GM12878 (cell line): Measurements from ENCODE around the gene SFXN2. TPM values are rescaled to one million over a fixed set of nuclear protein-coding genes. Genes with fewer than 3 reads are reported as not detected.

Source experiments
- ATAC-seq: fragments of 200-7000 bp; cut with Tn5 transposase; 3 replicates; pipeline ENCODE4 v1.9.1; 2020; ENCODE audit warnings: mild to moderate bottlenecking, moderate library complexity
- BruUV-seq: library from RNA; stranded (reverse); fragments of 400-500 nt; replicated peaks from 2 replicates; lab custom pipeline; 2021; lab: Mats Ljungman, UMichigan
- CTCF ChIA-PET: fragments of 300-600 bp; sonication (Branson Sonifier 250); formaldehyde crosslinking; extraction: SDS; loops from one replicate; lab custom pipeline; 2021; ENCODE audit warnings: inconsistent platforms; lab: Yijun Ruan, JAX
- POLR2A ChIA-PET: fragments of 350-600 bp; formaldehyde crosslinking; extraction: SDS; loops from one replicate; lab custom pipeline; 2021; ENCODE audit warnings: inconsistent platforms; lab: Charles Lee
- RAD21 ChIA-PET: fragments of 300-600 bp; sonication (Branson Sonifier 250); formaldehyde crosslinking; loops from one replicate; lab custom pipeline; 2023; ENCODE audit warnings: antibody characterized with exemption; ENCODE audit not compliant: unreplicated experiment; lab: Charles Lee
- SMC1A ChIA-PET: fragments of 300-600 bp; sonication (Branson Sonifier 250); formaldehyde crosslinking; loops from one replicate; lab custom pipeline; 2023; ENCODE audit not compliant: unreplicated experiment, uncharacterized antibody; lab: Charles Lee
- DNase-seq: peaks from one replicate; pipeline ENCODE4 v3.0.0-alpha.2; 2011; ENCODE audit warnings: low read depth, low spot score
- FAIRE-seq: peaks from 3 replicates; lab custom pipeline; 2011; peaks lifted over from hg19 to GRCh38; lab: Jason Lieb, UNC
- H2AFZ ChIP-seq: 2 replicates; pipeline ENCODE4 v1.6.0; 2011; ENCODE audit warnings: low read depth, low read length, control low read depth; ENCODE audit not compliant: control insufficient read depth
- H3K27ac ChIP-seq: 2 replicates; pipeline ENCODE4 v1.5.1; 2011; ENCODE audit warnings: control low read depth; ENCODE audit not compliant: control insufficient read depth, insufficient read depth
- H3K27me3 ChIP-seq, 2 experiments: replicated peaks in 1 of 2; 2 replicates each; pipeline versions ENCODE4 v1.6.0 to v1.6.1; 2011; ENCODE audit warnings: low read length in 1 of 2; ENCODE audit not compliant: control insufficient read depth in 2 of 2, insufficient read depth in 2 of 2
- H3K36me3 ChIP-seq, 2 experiments: 2 replicates each; pipeline ENCODE4 v1.5.1; 2011; ENCODE audit warnings: low read length in 1 of 2; ENCODE audit not compliant: control insufficient read depth in 2 of 2, insufficient read depth in 2 of 2
- H3K4me1 ChIP-seq: 2 replicates; pipeline ENCODE4 v1.6.1; 2011; ENCODE audit warnings: mild to moderate bottlenecking, low read length, moderate library complexity, mixed read lengths; ENCODE audit not compliant: control insufficient read depth, insufficient read depth
- H3K4me2 ChIP-seq: 2 replicates; pipeline ENCODE4 v1.6.0; 2011; ENCODE audit warnings: control low read depth; ENCODE audit not compliant: control insufficient read depth, insufficient read depth
- H3K4me3 ChIP-seq: fragments of 200-600 bp; sonication (generic); 2 replicates; pipeline ENCODE4 v1.5.1; 2016
- H3K79me2 ChIP-seq: 2 replicates; pipeline ENCODE4 v1.6.0; 2011; ENCODE audit warnings: low read length; ENCODE audit not compliant: control insufficient read depth, insufficient read depth
- H3K9ac ChIP-seq: 2 replicates; pipeline ENCODE4 v1.8.0; 2011; ENCODE audit warnings: low read length, control low read depth, mixed read lengths; ENCODE audit not compliant: control insufficient read depth, insufficient read depth
- H3K9me3 ChIP-seq: replicated peaks from 3 replicates; pipeline ENCODE4 v1.5.1; 2011; ENCODE audit warnings: mild to moderate bottlenecking, low read length; ENCODE audit not compliant: control insufficient read depth, insufficient read depth
- H4K20me1 ChIP-seq: 2 replicates; pipeline ENCODE4 v1.6.0; 2011; ENCODE audit not compliant: control insufficient read depth, insufficient read depth
- DPF2 ChIP-seq: fragments of 450-650 bp; IDR thresholded peaks from 2 replicates; pipeline ENCODE4 v1.6.1; 2017; ENCODE audit warnings: mild to moderate bottlenecking
- EGR1 ChIP-seq, 2 experiments: IDR thresholded peaks; 1 replicate in 1 of 2; 2 replicates in 1 of 2; pipeline ENCODE4 v1.6.1; 2011 to 2012; ENCODE audit warnings: low read depth in 2 of 2, low read length in 2 of 2, borderline replicate concordance in 1 of 2, mild to moderate bottlenecking in 1 of 2, moderate library complexity in 1 of 2
- HSF1 ChIP-seq: fragments of 150-350 bp; IDR thresholded peaks from 2 replicates; pipeline ENCODE4 v1.6.1; 2014; ENCODE audit warnings: mild to moderate bottlenecking, low read depth, low read length
- IKZF2 ChIP-seq, 2 experiments: fragments of 450-650 bp; IDR thresholded peaks; 2 replicates each; pipeline ENCODE4 v1.6.1; 2017; ENCODE audit warnings: mild to moderate bottlenecking in 2 of 2, moderate library complexity in 2 of 2
- MXI1 ChIP-seq: fragments of 150-350 bp; IDR thresholded peaks from 2 replicates; pipeline ENCODE4 v1.6.1; 2011; ENCODE audit warnings: low read depth, mild to moderate bottlenecking, inconsistent platforms, low read length, improper control_type of control experiment
- POLR2A ChIP-seq: IDR thresholded peaks from 2 replicates; pipeline ENCODE4 v1.6.1; 2011; ENCODE audit warnings: low read depth, mild to moderate bottlenecking, low read length
- RCOR1 ChIP-seq: conservative IDR thresholded peaks from 2 replicates; pipeline ENCODE4 v1.6.1; 2012; ENCODE audit warnings: low read depth, low read length, improper control_type of control experiment
- SIX5 ChIP-seq: IDR thresholded peaks from 2 replicates; pipeline ENCODE4 v1.6.1; 2011; ENCODE audit warnings: mild to moderate bottlenecking, low read depth, low read length, moderate library complexity; ENCODE audit not compliant: severe bottlenecking
- SMAD1 ChIP-seq: fragments of 450-650 bp; IDR thresholded peaks from 2 replicates; pipeline ENCODE4 v1.6.1; 2018; ENCODE audit warnings: mild to moderate bottlenecking, low read depth; ENCODE audit not compliant: partially characterized antibody
- YBX1 ChIP-seq: fragments of 450-650 bp; IDR thresholded peaks from 2 replicates; pipeline ENCODE4 v1.6.1; 2016; ENCODE audit warnings: antibody characterized with exemption
- ZNF592 ChIP-seq: fragments of 450-650 bp; IDR thresholded peaks from 2 replicates; pipeline ENCODE4 v1.6.1; 2017; ENCODE audit warnings: mild to moderate bottlenecking, moderate library complexity
- WGBS: methylation state at CpG from one replicate; pipeline ENCODE4 v1.1.6; 2016; ENCODE audit warnings: low lambda C conversion rate; ENCODE audit not compliant: insufficient replicate concordance, insufficient coverage; ENCODE audit errors: missing lambda C conversion rate; 5-methylcytosine and 5-hydroxymethylcytosine counted together
- in situ Hi-C: fragments of 300-500 bp; cut with MboI; formaldehyde crosslinking; loops from 9 replicates; pipeline ENCODE4 v1.14.3; 2018; ENCODE audit warnings: mixed read lengths
- intact Hi-C: fragments of 100-400 bp; cut with micrococcal nuclease; formaldehyde crosslinking; loops from one replicate; pipeline ENCODE4 v1.14.2; 2022; ENCODE audit not compliant: unreplicated experiment
- polyA plus RNA-seq, 11 experiments: library from polyadenylated mRNA; depleted of rRNA in 4 of 11; unstranded in 6 of 11; stranded (reverse) in 5 of 11; fragments of >200 nt; fragmentation: Nextera tagmentation in 4 of 11; fragmentation: Illumina TruSeq in 1 of 11; extraction: Ambion mirVana in 4 of 11; extraction: Trizol in 1 of 11; gene quantifications; 1 replicate in 1 of 11; 2 replicates in 10 of 11; pipeline versions ENCODE4 v1.2.1 to v1.2.3, GENCODE V29; 2011 to 2016; ENCODE audit warnings: inconsistent platforms in 2 of 11, missing spikeins in 2 of 11, low read depth in 1 of 11
- total RNA-seq, 4 experiments: library from RNA; depleted of rRNA in 3 of 4; stranded (reverse); fragments of >200 nt in 3 of 4; fragmentation: Illumina TruSeq in 1 of 4; extraction: Trizol in 1 of 4; gene quantifications; 2 replicates each; pipeline versions ENCODE4 v1.2.1 to v1.2.3, GENCODE V29; 2013 to 2021
- TF ChIP-seq, protein P1 (sequence below): fragments of 450-650 bp; formaldehyde crosslinking; IDR thresholded peaks from 2 replicates; pipeline ENCODE4 v1.4.0; 2020; ENCODE audit warnings: mild to moderate bottlenecking, moderate library complexity

SFXN2 gene
- total and polyA plus RNA-seq, 10 of the 15 experiments (the other 5 are each of a cell fraction or from before 2014, with no cell fraction given) = 8.8 to 22.5 (median 18.5) TPM

- intact Hi-C loops (no loop called here), in situ Hi-C loops (no loop called here)
- no peaks in the 10 kb centered on the region for H3K9me3 ChIP-seq
- DNase-seq (no peak), ATAC-seq (peak; percentile 58), FAIRE-seq (no peak)
- H3K27ac ChIP-seq = no peak overlapping the region
- 42% methylated on average over 18 of the region's 19 CpGs for WGBS
- SMC1A ChIA-PET = interaction anchor here (1.0 to 8.2 kb wide), 15 partner anchors 10 to 228 kb away, joined by 3 to 140 read pairs (median 5); partner anchors contain the start of genes ACTR1A, ARL3, SFXN2 and TRIM8
- H3K79me2 ChIP-seq = no peaks in the 10 kb centered on the region
- no TSS peak for BruUV-seq
- H3K36me3 ChIP-seq = no peaks in the 10 kb centered on the region
- H3K9ac ChIP-seq = no peak overlapping the region
- RAD21 ChIA-PET = interaction anchor here (0.8 to 8.4 kb wide), 12 partner anchors 10 to 172 kb away, joined by 3 to 140 read pairs (median 4); partner anchors contain the start of genes ACTR1A, ARL3, CYP17A1 and SFXN2
- peak overlapping the region; percentile 52 for H3K4me2 ChIP-seq
- POLR2A ChIA-PET = interaction anchor here (0.8 to 7.3 kb wide), 12 partner anchors 7 to 169 kb away, joined by 3 to 151 read pairs (median 14); partner anchors contain the start of genes ARL3, SFXN2 and TRIM8
- CTCF ChIA-PET = interaction anchor here (0.7 to 8.7 kb wide), 10 partner anchors 10 to 604 kb away, joined by 3 to 128 read pairs (median 18); partner anchors contain the start of genes ACTR1A, ARL3, SFXN2 and SUFU
- H3K4me1 ChIP-seq = peaks cover 28% of the 10 kb centered on the region
- H3K27me3 ChIP-seq = no peaks in the 10 kb centered on the region
- H4K20me1 ChIP-seq = no peaks in the 10 kb centered on the region
- H2AFZ ChIP-seq = peak overlapping the region; percentile 49
- H3K4me3 ChIP-seq = no peak overlapping the region; the same call in 1 of the 2 replicates
- TF ChIP-seq YBX1 (no peak), SMAD1 (no peak), IKZF2 (IDR thresholded peaks at IDR 0.05) (0 out of 4 replicates have a peak, but pooled peaks have one; percentile 11 to 15), RCOR1 (no peak), MXI1 (no peak), EGR1 (IDR thresholded peaks at IDR 0.05; ENCODE audit: borderline replicate concordance in 1 of 2, low read depth in 2 of 2, low read length in 2 of 2) (0 out of 3 replicates have a peak, but pooled peaks of 1 of the 2 experiments have one; percentile 2), ZNF592 (no peak), DPF2 (no peak), SIX5 (no peak), POLR2A (no peak), HSF1 (no peak)
- TF ChIP-seq, protein P1, sequence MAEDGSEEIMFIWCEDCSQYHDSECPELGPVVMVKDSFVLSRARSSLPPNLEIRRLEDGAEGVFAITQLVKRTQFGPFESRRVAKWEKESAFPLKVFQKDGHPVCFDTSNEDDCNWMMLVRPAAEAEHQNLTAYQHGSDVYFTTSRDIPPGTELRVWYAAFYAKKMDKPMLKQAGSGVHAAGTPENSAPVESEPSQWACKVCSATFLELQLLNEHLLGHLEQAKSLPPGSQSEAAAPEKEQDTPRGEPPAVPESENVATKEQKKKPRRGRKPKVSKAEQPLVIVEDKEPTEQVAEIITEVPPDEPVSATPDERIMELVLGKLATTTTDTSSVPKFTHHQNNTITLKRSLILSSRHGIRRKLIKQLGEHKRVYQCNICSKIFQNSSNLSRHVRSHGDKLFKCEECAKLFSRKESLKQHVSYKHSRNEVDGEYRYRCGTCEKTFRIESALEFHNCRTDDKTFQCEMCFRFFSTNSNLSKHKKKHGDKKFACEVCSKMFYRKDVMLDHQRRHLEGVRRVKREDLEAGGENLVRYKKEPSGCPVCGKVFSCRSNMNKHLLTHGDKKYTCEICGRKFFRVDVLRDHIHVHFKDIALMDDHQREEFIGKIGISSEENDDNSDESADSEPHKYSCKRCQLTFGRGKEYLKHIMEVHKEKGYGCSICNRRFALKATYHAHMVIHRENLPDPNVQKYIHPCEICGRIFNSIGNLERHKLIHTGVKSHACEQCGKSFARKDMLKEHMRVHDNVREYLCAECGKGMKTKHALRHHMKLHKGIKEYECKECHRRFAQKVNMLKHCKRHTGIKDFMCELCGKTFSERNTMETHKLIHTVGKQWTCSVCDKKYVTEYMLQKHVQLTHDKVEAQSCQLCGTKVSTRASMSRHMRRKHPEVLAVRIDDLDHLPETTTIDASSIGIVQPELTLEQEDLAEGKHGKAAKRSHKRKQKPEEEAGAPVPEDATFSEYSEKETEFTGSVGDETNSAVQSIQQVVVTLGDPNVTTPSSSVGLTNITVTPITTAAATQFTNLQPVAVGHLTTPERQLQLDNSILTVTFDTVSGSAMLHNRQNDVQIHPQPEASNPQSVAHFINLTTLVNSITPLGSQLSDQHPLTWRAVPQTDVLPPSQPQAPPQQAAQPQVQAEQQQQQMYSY (CRISPR knock-in tag) = no peak
Measured at GRCh38 chr10:102673819-102674511, 40.5 kb upstream of the SFXN2 start.
